ENCODE results near the gene PHF2. TPM values are rescaled to one million over a fixed set of nuclear protein-coding genes. Genes with fewer than 3 reads are reported as not detected.

The PHF2 gene
- total RNA-seq, 1 donor from 2014 or later: 25.4 TPM

- no peak for ATAC-seq (ENCODE audit: poor library complexity)
- intact Hi-C loops (cut with DNase I): no loop called here
- no peak for DNase-seq
Measured at GRCh38 chr9:93595461-93595860, 19.1 kb downstream of the PHF2 start.

GRCh38 chr9:93595861-93596365 lies 19.5 kb downstream of the PHF2 start:
- no peak for ATAC-seq (ENCODE audit: poor library complexity)
- DNase-seq: no peak
- intact Hi-C loops (cut with DNase I): no loop called here

DNA sequence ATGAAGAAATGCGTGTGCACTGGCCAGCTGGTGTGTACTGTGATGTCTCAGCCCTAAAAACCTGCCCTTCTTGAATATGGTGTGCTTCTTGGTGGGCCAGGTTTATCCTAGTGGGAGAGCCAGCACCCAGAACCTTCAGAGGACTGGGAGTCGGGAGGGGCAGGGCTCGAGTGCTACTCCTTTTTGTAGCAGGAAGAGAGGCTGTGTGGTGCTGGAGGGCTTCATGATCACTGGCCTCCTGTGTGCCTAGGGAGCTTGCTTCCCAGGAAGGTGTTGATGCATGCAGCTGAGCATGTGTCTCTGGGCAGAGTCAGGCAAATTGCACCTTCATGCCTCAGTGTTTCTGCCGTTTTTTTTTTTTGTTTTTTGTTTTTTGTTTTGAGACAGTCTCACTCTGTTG lies 20.0 kb downstream of the PHF2 start:
- ATAC-seq (ENCODE audit: poor library complexity): no peak
- DNase-seq: no peak
- intact Hi-C loops (cut with DNase I): no loop called here

GRCh38 chr9:93597142-93597706 lies 20.8 kb downstream of the PHF2 start:
- no peak for DNase-seq
- intact Hi-C loops (cut with DNase I): no loop called here
- ATAC-seq (ENCODE audit: poor library complexity): no peak

- no peak for ATAC-seq (ENCODE audit: poor library complexity)
- DNase-seq: no peak
- intact Hi-C loops (cut with DNase I): no loop called here
Measured at GRCh38 chr9:93597871-93598646, 21.7 kb downstream of the PHF2 start.

GRCh38 chr9:93598647-93599241 lies 22.4 kb downstream of the PHF2 start:
- intact Hi-C loops (cut with DNase I): no loop called here
- no peak for DNase-seq
- ATAC-seq (ENCODE audit: poor library complexity): no peak

GRCh38 chr9:93599571-93600403 lies 23.4 kb downstream of the PHF2 start:
- no peak for ATAC-seq (ENCODE audit: poor library complexity)
- DNase-seq: no peak
- intact Hi-C loops (cut with DNase I): no loop called here

DNA sequence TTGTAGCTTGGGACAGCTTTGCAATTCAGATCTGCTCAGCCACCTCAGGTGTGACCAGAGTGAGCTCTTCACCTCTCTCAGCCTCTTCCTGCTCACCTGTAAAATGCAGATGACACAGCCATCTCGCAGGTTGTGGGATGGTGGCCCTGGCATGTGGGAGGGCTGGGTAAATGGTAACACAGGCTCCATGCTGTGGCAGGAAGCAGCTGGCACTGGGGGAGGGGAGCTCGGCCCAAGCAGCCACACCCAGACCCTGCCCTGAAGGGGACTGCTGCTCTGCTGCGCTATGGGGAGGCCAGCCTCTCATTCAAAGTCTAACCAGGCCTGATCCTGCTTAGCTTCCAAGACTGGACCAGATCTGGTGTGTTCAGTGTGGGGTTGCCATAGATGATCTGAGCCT lies 24.1 kb downstream of the PHF2 start:
- intact Hi-C loops (cut with DNase I): no loop called here
- no peak for ATAC-seq (ENCODE audit: poor library complexity)
- no peak for DNase-seq

- intact Hi-C loops (cut with DNase I): no loop called here
- ATAC-seq (ENCODE audit: poor library complexity): no peak
- DNase-seq: no peak
Measured at GRCh38 chr9:93601063-93601462, 24.7 kb downstream of the PHF2 start.

DNA sequence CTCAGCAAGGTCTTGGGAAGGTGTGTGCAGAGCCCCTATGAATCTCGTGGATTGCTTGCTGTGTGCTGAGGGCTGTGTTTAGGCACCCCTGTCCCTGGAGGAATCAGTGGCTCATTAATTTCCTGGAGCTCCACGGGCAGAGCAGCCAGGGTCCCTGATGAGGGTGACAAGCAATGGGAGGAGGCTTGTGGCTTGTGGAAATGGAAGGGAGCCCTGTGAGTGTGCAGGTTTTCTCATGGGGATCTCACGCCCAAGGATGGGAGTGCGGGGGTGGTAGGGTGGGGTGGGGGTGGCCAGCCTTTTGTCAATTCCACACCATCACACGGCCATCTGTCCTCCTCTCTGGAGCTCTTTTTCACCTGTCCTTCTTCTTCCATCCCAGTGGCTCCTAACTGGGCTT lies 25.3 kb downstream of the PHF2 start:
- no peak for ATAC-seq (ENCODE audit: poor library complexity)
- no peak for DNase-seq
- intact Hi-C loops (cut with DNase I): no loop called here

GRCh38 chr9:93603011-93603410 lies 26.6 kb downstream of the PHF2 start:
- intact Hi-C loops (cut with DNase I): no loop called here
- DNase-seq (no peak), ATAC-seq (ENCODE audit: poor library complexity) (no peak)

- ATAC-seq (ENCODE audit: poor library complexity) (peak; percentile 60), DNase-seq (no peak)
- intact Hi-C loops (cut with DNase I): no loop called here
Measured at GRCh38 chr9:93603906-93604326, 27.5 kb downstream of the PHF2 start.

GRCh38 chr9:93606187-93606586 lies 29.8 kb downstream of the PHF2 start:
- DNase-seq (no peak), ATAC-seq (ENCODE audit: poor library complexity) (no peak)
- intact Hi-C loops (cut with DNase I): no loop called here

GRCh38 chr9:93610206-93610605 lies 33.8 kb downstream of the PHF2 start:
- no peak for DNase-seq
- ATAC-seq (ENCODE audit: poor library complexity): no peak
- intact Hi-C loops (cut with DNase I): no loop called here

DNA sequence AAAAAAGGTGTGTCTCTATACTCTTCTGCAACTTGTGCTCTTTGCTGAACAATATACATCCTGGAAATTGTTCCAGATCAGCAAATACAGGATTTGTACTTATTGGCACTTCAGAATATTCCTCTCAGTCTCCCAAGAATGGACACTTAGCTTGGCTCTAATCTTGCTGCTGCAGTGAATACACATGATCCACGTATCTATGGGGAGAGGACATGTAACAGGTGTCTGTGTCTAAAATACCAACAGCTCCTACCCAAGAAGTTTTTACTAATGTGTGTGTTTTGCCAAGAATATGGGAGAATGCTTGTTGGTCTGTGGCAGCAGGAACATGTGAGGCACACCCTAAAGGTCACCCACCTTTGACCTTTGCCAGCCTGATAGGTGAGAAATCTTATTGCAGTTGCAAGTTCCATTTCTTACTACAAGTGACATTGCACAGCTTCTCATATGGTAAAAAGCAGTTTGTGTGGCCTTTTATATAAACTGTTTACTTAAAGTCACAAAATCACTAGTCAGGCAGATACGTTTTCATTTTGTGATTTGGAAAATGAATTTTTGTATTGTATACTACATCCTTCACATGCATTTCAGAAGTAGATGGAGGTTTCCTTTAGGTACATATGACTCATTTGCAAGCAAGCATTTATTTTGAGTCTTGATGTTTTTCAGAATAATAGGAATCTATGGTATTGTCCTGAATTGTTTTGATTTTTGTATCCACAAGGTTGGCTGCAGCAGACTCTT lies 35.8 kb downstream of the PHF2 start:
- intact Hi-C loops (cut with DNase I): no loop called here
- ATAC-seq (ENCODE audit: poor library complexity) (no peak), DNase-seq (no peak)

GRCh38 chr9:93612796-93613154 lies 36.4 kb downstream of the PHF2 start:
- intact Hi-C loops (cut with DNase I): no loop called here
- ATAC-seq (ENCODE audit: poor library complexity): peak; percentile 29
- DNase-seq: no peak

DNA sequence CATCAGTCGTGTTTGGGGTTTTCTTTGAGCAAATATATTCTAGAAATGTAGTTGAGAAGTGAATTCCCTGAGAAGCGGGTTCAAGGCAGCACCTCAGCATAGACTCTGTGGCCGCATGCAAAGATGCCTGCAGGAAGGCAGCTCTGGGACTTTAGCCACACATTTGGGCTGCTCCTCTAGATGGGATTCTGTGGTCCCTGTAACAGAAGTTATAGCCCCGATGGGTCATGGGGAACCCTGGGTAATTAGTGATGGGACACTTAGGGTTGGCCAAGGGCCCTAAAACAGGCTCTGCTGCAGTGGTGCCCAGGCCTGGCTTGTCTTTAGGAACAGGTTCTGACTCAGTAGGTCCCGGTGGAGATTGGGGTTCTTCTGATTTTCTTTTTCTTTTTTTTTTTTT lies 36.8 kb downstream of the PHF2 start:
- intact Hi-C loops (cut with DNase I): no loop called here
- ATAC-seq (ENCODE audit: poor library complexity): no peak

DNA sequence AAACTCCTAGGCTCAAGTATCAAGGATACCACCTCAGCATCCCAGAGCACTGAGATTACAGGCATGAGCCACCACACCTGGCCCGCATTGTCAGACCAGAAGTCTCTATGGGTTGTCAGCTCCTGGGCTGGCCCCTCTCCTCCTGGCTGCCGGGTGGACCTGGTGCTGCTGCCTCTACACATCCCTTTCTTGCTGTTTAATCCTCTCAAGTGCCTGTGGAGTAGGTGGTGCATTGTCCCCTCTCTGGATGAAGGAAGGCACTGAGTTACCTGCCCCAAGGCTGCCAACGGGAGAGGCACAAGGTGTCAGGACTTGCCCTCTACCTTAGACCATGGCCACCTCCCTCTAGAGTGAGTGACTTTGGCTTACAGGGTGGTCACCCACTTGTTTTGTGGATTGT lies 37.4 kb downstream of the PHF2 start:
- DNase-seq (no peak), ATAC-seq (ENCODE audit: poor library complexity) (no peak)
- intact Hi-C loops (cut with DNase I): no loop called here

More for the DNA sequence above, 36.8 kb downstream of the PHF2 start:
- DNase-seq: no peak

All from Right ventricle myocardium superior (tissue), 1 donor.